K562 (cell line): Measurements from ENCODE around the gene GBF1.

ENCODE experiments used
- CREB1 ChIP-seq, 2 experiments: sonication (generic) in 1 of 2; formaldehyde crosslinking in 1 of 2; IDR thresholded peaks; 2 replicates each; pipeline versions ENCODE4 v1.6.1 to v1.8.0; 2012 to 2022; ENCODE audit warnings: inconsistent platforms in 1 of 2, mild to moderate bottlenecking in 1 of 2, missing genetic modification reagents in 1 of 2, moderate library complexity in 1 of 2
- EP300 ChIP-seq: IDR thresholded peaks from 2 replicates; pipeline ENCODE4 v1.6.1; 2012; ENCODE audit warnings: low read length, improper control_type of control experiment
- POLR2A ChIP-seq: fragments of 450-650 bp; conservative IDR thresholded peaks from 2 replicates; pipeline ENCODE4 v1.6.1; 2016
- TARDBP ChIP-seq: fragments of 450-650 bp; IDR thresholded peaks from 2 replicates; pipeline ENCODE4 v1.6.1; 2016
- ZFP36 ChIP-seq: fragments of 150-350 bp; IDR thresholded peaks from 2 replicates; pipeline ENCODE4 v1.6.1; 2018; ENCODE audit warnings: low read length, low read depth; ENCODE audit not compliant: partially characterized antibody
- ZNF3 ChIP-seq: fragments of 250-450 bp; sonication (Bioruptor Pico); IDR thresholded peaks from 2 replicates; pipeline ENCODE4 v1.5.0; 2021; ENCODE audit warnings: mild to moderate bottlenecking, moderate library complexity

DNA sequence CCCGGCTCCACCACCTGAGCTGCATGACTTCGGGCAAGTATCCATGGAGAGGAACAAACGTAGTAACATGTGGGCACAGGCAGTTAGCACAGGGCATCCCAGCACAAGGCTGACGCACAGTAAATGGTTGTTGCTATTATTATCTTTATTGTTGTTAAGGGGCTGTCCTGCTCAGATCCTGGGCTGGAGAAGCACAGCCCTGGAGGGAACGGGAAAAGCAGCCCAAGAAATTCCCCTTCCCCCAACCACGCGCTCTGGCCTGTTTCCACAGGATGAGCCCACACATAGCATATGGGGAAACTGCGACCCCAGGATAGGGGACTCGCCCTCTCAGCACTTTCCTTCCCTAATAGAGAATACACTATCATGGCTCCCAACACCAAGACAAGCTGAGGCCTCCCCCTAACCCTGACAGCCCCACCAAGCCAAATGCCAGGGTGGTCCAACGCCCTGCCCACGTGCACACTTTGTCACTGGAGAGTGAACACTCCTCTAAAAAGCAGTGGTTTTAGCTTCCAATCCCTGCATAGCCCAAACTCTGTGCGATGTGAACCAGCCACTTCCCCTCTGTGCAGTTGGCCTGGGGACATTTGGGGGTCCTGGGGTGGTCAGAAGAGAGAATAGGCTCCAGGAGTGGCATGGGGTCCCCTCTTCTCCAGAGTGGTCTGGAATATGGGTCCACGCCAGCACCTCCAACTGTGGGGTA lies 162.2 kb downstream of the GBF1 start:
- no peak for TF ChIP-seq ZFP36
- no peak for TF ChIP-seq EP300
- no peak for TF ChIP-seq POLR2A
- TF ChIP-seq TARDBP = no peak
- TF ChIP-seq ZNF3 (CRISPR knock-in tag) = no peak
- TF ChIP-seq CREB1 (IDR thresholded peaks at IDR 0.05) = no peak
- no peak for TF ChIP-seq CREB1 (CRISPR knock-in tag; IDR thresholded peaks at IDR 0.05)
